Body of pancreas (tissue), 4 donors: Measurements from ENCODE around the gene ART4.

Source experiments
- POLR2A ChIP-seq, 3 donors: fragments of 450-650 bp; IDR thresholded peaks; one replicate each; pipeline ENCODE4 v1.6.1; 2016; ENCODE audit warnings: antibody characterized with exemption in 3 of 3, mild to moderate bottlenecking in 2 of 3
- TF ChIP-seq, protein P1 (sequence below), 7 experiments: fragments of 450-650 bp in 4 of 7; fragments of 200-600 bp in 3 of 7; sonication (generic) in 3 of 7; IDR thresholded peaks; one replicate each; pipeline ENCODE4 v1.5.1; 2016 to 2019; ENCODE audit warnings: antibody characterized with exemption in 7 of 7

DNA sequence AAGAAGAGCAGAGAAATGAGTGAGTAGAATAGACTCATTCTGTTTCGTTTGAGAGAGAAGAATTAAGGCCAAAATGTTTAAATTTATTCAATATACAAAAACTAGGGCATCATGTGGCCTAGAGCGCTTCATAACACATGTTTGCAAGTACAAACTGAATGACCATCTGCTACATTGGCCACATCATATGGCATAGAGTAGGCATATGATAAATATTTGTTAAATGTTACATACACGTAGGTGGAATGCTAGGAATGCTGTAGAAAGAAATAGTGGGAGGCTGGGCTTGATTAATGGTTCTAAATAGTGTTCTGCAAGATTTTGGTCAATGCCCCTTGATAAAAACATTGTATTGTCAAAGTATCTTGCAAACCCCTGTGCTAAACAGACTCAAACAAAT is 31.6 kb upstream of the ART4 start:
- TF ChIP-seq, protein P1, sequence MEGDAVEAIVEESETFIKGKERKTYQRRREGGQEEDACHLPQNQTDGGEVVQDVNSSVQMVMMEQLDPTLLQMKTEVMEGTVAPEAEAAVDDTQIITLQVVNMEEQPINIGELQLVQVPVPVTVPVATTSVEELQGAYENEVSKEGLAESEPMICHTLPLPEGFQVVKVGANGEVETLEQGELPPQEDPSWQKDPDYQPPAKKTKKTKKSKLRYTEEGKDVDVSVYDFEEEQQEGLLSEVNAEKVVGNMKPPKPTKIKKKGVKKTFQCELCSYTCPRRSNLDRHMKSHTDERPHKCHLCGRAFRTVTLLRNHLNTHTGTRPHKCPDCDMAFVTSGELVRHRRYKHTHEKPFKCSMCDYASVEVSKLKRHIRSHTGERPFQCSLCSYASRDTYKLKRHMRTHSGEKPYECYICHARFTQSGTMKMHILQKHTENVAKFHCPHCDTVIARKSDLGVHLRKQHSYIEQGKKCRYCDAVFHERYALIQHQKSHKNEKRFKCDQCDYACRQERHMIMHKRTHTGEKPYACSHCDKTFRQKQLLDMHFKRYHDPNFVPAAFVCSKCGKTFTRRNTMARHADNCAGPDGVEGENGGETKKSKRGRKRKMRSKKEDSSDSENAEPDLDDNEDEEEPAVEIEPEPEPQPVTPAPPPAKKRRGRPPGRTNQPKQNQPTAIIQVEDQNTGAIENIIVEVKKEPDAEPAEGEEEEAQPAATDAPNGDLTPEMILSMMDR (IDR thresholded peaks at IDR 0.05): no peak
- TF ChIP-seq POLR2A (IDR thresholded peaks at IDR 0.05): no peak
